IPS DF 4.7 (cell line): ENCODE results near the gene ZNF668.
"Not testable (repeated sequence)": the region's sequence is repeated elsewhere in the genome, so short reads cannot be mapped to it uniquely, and the experiment has no call there.

ENCODE experiments used
- DNase-seq: peaks from one replicate; pipeline ENCODE4 v3.0.0-alpha.2; 2013; ENCODE audit warnings: low spot score; ENCODE audit errors: extremely low read depth

Gene ZNF668

GRCh38 chr16:31013292-31013691 lies 60.7 kb downstream of the ZNF668 start:
- not testable (repeated sequence) for DNase-seq

- not testable (repeated sequence) for DNase-seq
Measured at GRCh38 chr16:31011815-31012214, 62.2 kb downstream of the ZNF668 start.
